Measurements from ENCODE around the gene ST3GAL4.

ST3GAL4 gene

DNA sequence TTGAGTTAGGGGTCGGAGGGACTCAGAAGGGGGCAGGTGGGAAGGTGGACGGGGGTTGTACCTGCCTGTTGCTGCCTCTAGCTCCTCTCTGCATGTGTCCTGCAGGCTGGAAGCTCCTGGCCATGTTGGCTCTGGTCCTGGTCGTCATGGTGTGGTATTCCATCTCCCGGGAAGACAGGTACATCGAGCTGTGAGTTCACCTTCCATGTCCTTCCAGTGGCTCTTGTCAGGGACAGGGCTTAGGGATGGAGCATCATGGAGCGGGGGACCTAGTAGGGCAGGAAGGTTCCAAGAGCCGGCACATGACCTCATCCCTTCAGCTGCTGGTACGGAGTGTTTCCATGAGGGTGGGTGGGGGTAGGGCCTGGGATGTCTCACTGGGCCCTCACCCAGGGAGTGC is 50.9 kb downstream of the ST3GAL4 start:
- H3K27ac ChIP-seq, result no peak overlapping the region
- no peak for TF ChIP-seq ZFX (IDR thresholded peaks at IDR 0.05)
- TF ChIP-seq, protein P1, sequence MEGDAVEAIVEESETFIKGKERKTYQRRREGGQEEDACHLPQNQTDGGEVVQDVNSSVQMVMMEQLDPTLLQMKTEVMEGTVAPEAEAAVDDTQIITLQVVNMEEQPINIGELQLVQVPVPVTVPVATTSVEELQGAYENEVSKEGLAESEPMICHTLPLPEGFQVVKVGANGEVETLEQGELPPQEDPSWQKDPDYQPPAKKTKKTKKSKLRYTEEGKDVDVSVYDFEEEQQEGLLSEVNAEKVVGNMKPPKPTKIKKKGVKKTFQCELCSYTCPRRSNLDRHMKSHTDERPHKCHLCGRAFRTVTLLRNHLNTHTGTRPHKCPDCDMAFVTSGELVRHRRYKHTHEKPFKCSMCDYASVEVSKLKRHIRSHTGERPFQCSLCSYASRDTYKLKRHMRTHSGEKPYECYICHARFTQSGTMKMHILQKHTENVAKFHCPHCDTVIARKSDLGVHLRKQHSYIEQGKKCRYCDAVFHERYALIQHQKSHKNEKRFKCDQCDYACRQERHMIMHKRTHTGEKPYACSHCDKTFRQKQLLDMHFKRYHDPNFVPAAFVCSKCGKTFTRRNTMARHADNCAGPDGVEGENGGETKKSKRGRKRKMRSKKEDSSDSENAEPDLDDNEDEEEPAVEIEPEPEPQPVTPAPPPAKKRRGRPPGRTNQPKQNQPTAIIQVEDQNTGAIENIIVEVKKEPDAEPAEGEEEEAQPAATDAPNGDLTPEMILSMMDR (conservative IDR thresholded peaks at IDR 0.05), result no peak

- H3K27ac ChIP-seq, result no peak overlapping the region
- TF ChIP-seq, protein P1 (conservative IDR thresholded peaks at IDR 0.05), result no peak
- no peak for TF ChIP-seq ZFX (IDR thresholded peaks at IDR 0.05)
These were observed 51.6 kb downstream of the ST3GAL4 start for GRCh38 chr11:126407101-126407521.

DNA sequence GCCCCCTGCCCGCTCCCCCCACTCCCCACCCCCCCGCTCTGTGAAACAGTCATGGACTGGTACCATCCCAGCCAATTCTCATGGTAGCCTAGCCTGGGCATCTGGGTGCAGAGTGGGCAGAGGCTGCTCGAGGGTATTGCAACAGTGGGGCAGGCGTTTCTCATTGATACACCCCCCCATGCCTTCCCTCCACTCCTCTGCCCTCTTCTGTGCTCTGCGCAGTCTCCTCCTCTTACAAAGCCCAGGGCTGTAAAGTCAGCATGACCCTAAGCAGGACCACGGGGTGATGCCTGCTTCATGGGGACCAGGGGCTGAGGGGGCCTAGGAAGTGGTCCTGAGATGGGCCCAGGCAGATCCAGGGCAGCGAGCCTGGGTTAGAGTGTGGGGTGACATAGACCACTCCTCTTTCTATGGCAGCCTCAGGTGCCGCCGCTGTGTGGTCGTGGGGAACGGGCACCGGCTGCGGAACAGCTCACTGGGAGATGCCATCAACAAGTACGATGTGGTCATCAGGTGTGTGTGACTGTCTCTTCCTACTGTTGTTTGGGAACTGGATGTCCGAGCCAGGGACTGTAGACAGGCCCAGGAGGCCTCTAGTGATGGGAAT is 52.3 kb downstream of the ST3GAL4 start:
- H3K27ac ChIP-seq, result no peak overlapping the region
- no peak for TF ChIP-seq ZFX (IDR thresholded peaks at IDR 0.05)
- TF ChIP-seq, protein P1 (conservative IDR thresholded peaks at IDR 0.05), result no peak

DNA sequence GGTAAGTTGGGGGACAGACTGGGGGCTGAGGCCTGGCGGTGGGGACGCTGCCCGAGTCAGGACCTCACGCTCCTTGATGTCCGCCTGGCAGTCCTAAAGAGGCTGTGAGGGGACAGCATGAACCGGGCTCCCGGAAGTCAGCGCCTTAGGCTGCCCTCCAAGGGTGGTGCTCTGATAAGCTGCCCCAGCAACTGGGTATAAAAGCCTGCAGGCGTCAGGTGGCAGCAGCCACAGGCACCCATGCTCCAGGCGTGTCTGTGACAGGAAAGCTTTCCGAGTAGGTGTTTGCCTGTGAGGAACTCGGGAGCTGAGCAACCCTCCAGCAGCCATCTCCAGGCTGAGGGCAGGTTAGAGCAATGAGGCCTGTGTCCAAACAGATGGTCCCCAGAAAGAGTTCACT is 53.0 kb downstream of the ST3GAL4 start:
- TF ChIP-seq ZFX (IDR thresholded peaks at IDR 0.05), result no peak
- TF ChIP-seq, protein P1 (conservative IDR thresholded peaks at IDR 0.05), result no peak
- no peak overlapping the region for H3K27ac ChIP-seq

- no peak for TF ChIP-seq ZFX (IDR thresholded peaks at IDR 0.05)
- TF ChIP-seq, protein P1 (conservative IDR thresholded peaks at IDR 0.05), result no peak
- H3K27ac ChIP-seq, result no peak overlapping the region
These were observed 53.6 kb downstream of the ST3GAL4 start for GRCh38 chr11:126408901-126409619.

GRCh38 chr11:126409620-126409985 is 54.1 kb downstream of the ST3GAL4 start:
- no peak overlapping the region for H3K27ac ChIP-seq

DNA sequence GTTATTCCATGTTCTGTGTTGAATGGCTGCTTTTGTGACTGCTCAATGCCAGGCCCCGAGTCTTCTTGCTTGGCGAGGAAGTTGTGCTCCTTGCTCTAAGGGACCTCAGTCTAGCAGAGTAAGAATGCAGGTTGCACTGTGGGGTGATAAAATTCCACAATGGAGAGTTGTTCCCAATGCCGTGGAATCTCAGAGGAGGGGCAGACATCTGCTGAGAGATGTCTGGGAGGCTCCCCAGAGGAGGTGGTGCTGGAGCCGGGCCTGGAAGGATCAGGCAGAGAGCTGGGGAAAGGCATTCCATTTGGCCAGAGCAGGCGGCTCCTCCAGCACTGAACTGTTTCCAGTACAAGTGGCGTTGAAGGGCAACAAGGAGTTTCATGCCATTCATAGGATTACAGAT is 55.2 kb downstream of the ST3GAL4 start:
- H3K27ac ChIP-seq, result no peak overlapping the region
- TF ChIP-seq ZFX (IDR thresholded peaks at IDR 0.05), result no peak
- TF ChIP-seq, protein P1 (conservative IDR thresholded peaks at IDR 0.05), result no peak

More at GRCh38 chr11:126409620-126409985, 54.1 kb downstream of the ST3GAL4 start:
- no peak for TF ChIP-seq ZFX (IDR thresholded peaks at IDR 0.05)
- TF ChIP-seq, protein P1 (conservative IDR thresholded peaks at IDR 0.05), result no peak
